ENCODE results near the gene GALNS.

GALNS gene

GRCh38 chr16:88821168-88821850 is 35.4 kb downstream of the GALNS start:
- TF ChIP-seq CTCF (IDR thresholded peaks at IDR 0.05), result no peak
- DNase-seq (ENCODE audit: low spot score), result no peak
- Histone ChIP-seq H3K4me3 (no peak overlapping the region), H3K27ac (no peak overlapping the region)

- DNase-seq (ENCODE audit: low spot score), result no peak
- H3K27ac ChIP-seq, result no peak overlapping the region
- H3K4me3 ChIP-seq, result no peak overlapping the region
- no peak for TF ChIP-seq CTCF (IDR thresholded peaks at IDR 0.05)
Observed at GRCh38 chr16:88820385-88821025, 36.2 kb downstream of the GALNS start.

GRCh38 chr16:88819126-88819525 is 37.6 kb downstream of the GALNS start:
- Histone ChIP-seq H3K4me3 (no peak overlapping the region), H3K27ac (no peak overlapping the region)
- no peak for DNase-seq (ENCODE audit: low spot score)
- TF ChIP-seq CTCF (IDR thresholded peaks at IDR 0.05), result no peak

GRCh38 chr16:88818575-88818874 is 38.2 kb downstream of the GALNS start:
- no peak for DNase-seq (ENCODE audit: low spot score)

GRCh38 chr16:88817785-88818574 is 38.8 kb downstream of the GALNS start:
- no peak for DNase-seq (ENCODE audit: low spot score)
- Histone ChIP-seq H3K27ac (no peak overlapping the region), H3K4me3 (no peak overlapping the region)
- no peak for TF ChIP-seq CTCF (IDR thresholded peaks at IDR 0.05)

More at GRCh38 chr16:88818575-88818874, 38.2 kb downstream of the GALNS start:
- Histone ChIP-seq H3K4me3 (no peak overlapping the region), H3K27ac (no peak overlapping the region)
- TF ChIP-seq CTCF (IDR thresholded peaks at IDR 0.05), result no peak

GRCh38 chr16:88816736-88817535 is 39.8 kb downstream of the GALNS start:
- no peak for DNase-seq (ENCODE audit: low spot score)
- Histone ChIP-seq H3K4me3 (no peak overlapping the region), H3K27ac (no peak overlapping the region)
- no peak for TF ChIP-seq CTCF (IDR thresholded peaks at IDR 0.05)
